ENCODE measurements around the gene MAP2K2. TPM values are rescaled to one million over a fixed set of nuclear protein-coding genes. Genes with fewer than 3 reads are reported as not detected.
"Not testable (repeated sequence)": the region's sequence is repeated elsewhere in the genome, so short reads cannot be mapped to it uniquely, and the experiment has no call there.

The MAP2K2 gene
- total RNA-seq, 2 donors from 2014 or later: 144 to 157 TPM

- DNase-seq (no peak), ATAC-seq (replicated peaks in 1 of 2) (no peak)
- Mint-ChIP-seq H3K4me3 (no peak overlapping the region), H3K9me3 (no peaks in the 10 kb centered on the region), H3K4me1 (ENCODE audit: low read depth) (peaks cover 13% of the 10 kb centered on the region), H3K36me3 (ENCODE audit: insufficient read depth in 2 of 2) (no peaks in the 10 kb centered on the region), H3K27me3 (ENCODE audit: low read depth) (peaks cover 8% of the 10 kb centered on the region), H3K27ac (no peak overlapping the region)
Measured at GRCh38 chr19:4144666-4145249, 20.8 kb upstream of the MAP2K2 start.

- H3K9me3 Mint-ChIP-seq; H3K27ac Mint-ChIP-seq; H3K27me3 Mint-ChIP-seq (ENCODE audit: low read depth); ATAC-seq (replicated peaks in 1 of 2); H3K4me3 Mint-ChIP-seq; H3K36me3 Mint-ChIP-seq (ENCODE audit: insufficient read depth in 2 of 2); DNase-seq: not testable (repeated sequence)
- H3K4me1 Mint-ChIP-seq (ENCODE audit: low read depth): peaks cover 20% of the 10 kb centered on the region
Measured at GRCh38 chr19:4142916-4143315, 19.0 kb upstream of the MAP2K2 start.

GRCh38 chr19:4140237-4140711 is 16.4 kb upstream of the MAP2K2 start:
- Mint-ChIP-seq H3K4me1 (ENCODE audit: low read depth) (peaks cover 14% of the 10 kb centered on the region), H3K27ac (no peak overlapping the region), H3K36me3 (ENCODE audit: insufficient read depth in 2 of 2) (no peaks in the 10 kb centered on the region), H3K27me3 (ENCODE audit: low read depth) (no peaks in the 10 kb centered on the region), H3K9me3 (no peaks in the 10 kb centered on the region), H3K4me3 (peak overlapping the region; percentile 21 to 38)
- DNase-seq: peak; percentile 25 to 29
- peak; percentile 79 to 80 for ATAC-seq (replicated peaks in 1 of 2)

- Mint-ChIP-seq H3K4me3 (peak overlapping the region; percentile 21 to 38), H3K4me1 (ENCODE audit: low read depth) (peaks cover 14% of the 10 kb centered on the region)
Measured at GRCh38 chr19:4139614-4140236, 15.8 kb upstream of the MAP2K2 start.

GRCh38 chr19:4138445-4138844 is 14.5 kb upstream of the MAP2K2 start:
- Mint-ChIP-seq H3K27ac (no peak overlapping the region), H3K4me1 (ENCODE audit: low read depth) (peaks cover 14% of the 10 kb centered on the region), H3K9me3 (no peaks in the 10 kb centered on the region), H3K4me3 (no peak overlapping the region), H3K27me3 (ENCODE audit: low read depth) (no peaks in the 10 kb centered on the region), H3K36me3 (ENCODE audit: insufficient read depth in 2 of 2) (no peaks in the 10 kb centered on the region)
- ATAC-seq (replicated peaks in 1 of 2) (no peak), DNase-seq (no peak)

More at GRCh38 chr19:4139614-4140236, 15.8 kb upstream of the MAP2K2 start:
- no peaks in the 10 kb centered on the region for H3K9me3 Mint-ChIP-seq
- H3K27ac Mint-ChIP-seq: no peak overlapping the region
- H3K36me3 Mint-ChIP-seq (ENCODE audit: insufficient read depth in 2 of 2): no peaks in the 10 kb centered on the region
- DNase-seq (peak; percentile 89 to 93), ATAC-seq (replicated peaks in 1 of 2) (peak; percentile 92 to 93)
- no peaks in the 10 kb centered on the region for H3K27me3 Mint-ChIP-seq (ENCODE audit: low read depth)

- Mint-ChIP-seq H3K27me3 (ENCODE audit: low read depth) (no peaks in the 10 kb centered on the region), H3K4me1 (ENCODE audit: low read depth) (peaks cover 14% of the 10 kb centered on the region), H3K9me3 (no peaks in the 10 kb centered on the region), H3K36me3 (ENCODE audit: insufficient read depth in 2 of 2) (no peaks in the 10 kb centered on the region), H3K27ac (no peak overlapping the region), H3K4me3 (no peak overlapping the region)
- no peak for ATAC-seq (replicated peaks in 1 of 2)
- DNase-seq: no peak
Measured at GRCh38 chr19:4136680-4137088, 12.8 kb upstream of the MAP2K2 start.

GRCh38 chr19:4135386-4135785 is 11.5 kb upstream of the MAP2K2 start:
- ATAC-seq (replicated peaks in 1 of 2); H3K4me3 Mint-ChIP-seq; DNase-seq; H3K27me3 Mint-ChIP-seq (ENCODE audit: low read depth); H3K36me3 Mint-ChIP-seq (ENCODE audit: insufficient read depth in 2 of 2); H3K9me3 Mint-ChIP-seq; H3K27ac Mint-ChIP-seq: not testable (repeated sequence)
- peaks cover 11% of the 10 kb centered on the region for H3K4me1 Mint-ChIP-seq (ENCODE audit: low read depth)

GRCh38 chr19:4134351-4134750 is 10.4 kb upstream of the MAP2K2 start:
- DNase-seq: no peak
- ATAC-seq (replicated peaks in 1 of 2): no peak
- no peaks in the 10 kb centered on the region for H3K36me3 Mint-ChIP-seq (ENCODE audit: insufficient read depth in 2 of 2)

GRCh38 chr19:4130744-4131438 is 7.0 kb upstream of the MAP2K2 start:
- no peak overlapping the region for H3K4me3 Mint-ChIP-seq
- H3K27ac Mint-ChIP-seq: no peak overlapping the region
- ATAC-seq (replicated peaks in 1 of 2): no peak
- peaks cover 5% of the 10 kb centered on the region for H3K27me3 Mint-ChIP-seq (ENCODE audit: low read depth)
- H3K36me3 Mint-ChIP-seq (ENCODE audit: insufficient read depth in 2 of 2): no peaks in the 10 kb centered on the region
- DNase-seq: no peak
- no peaks in the 10 kb centered on the region for H3K9me3 Mint-ChIP-seq
- no peaks in the 10 kb centered on the region for H3K4me1 Mint-ChIP-seq (ENCODE audit: low read depth)

More at GRCh38 chr19:4134351-4134750, 10.4 kb upstream of the MAP2K2 start:
- H3K4me1 Mint-ChIP-seq (ENCODE audit: low read depth): peaks cover 2% of the 10 kb centered on the region
- H3K9me3 Mint-ChIP-seq: no peaks in the 10 kb centered on the region
- peaks cover 5% of the 10 kb centered on the region for H3K27me3 Mint-ChIP-seq (ENCODE audit: low read depth)
- no peak overlapping the region for H3K27ac Mint-ChIP-seq
- H3K4me3 Mint-ChIP-seq: no peak overlapping the region

- H3K27me3 Mint-ChIP-seq (ENCODE audit: low read depth); H3K4me1 Mint-ChIP-seq (ENCODE audit: low read depth); H3K4me3 Mint-ChIP-seq; H3K36me3 Mint-ChIP-seq (ENCODE audit: insufficient read depth in 2 of 2); H3K27ac Mint-ChIP-seq; DNase-seq; ATAC-seq (replicated peaks in 1 of 2); H3K9me3 Mint-ChIP-seq: not testable (repeated sequence)
Measured at GRCh38 chr19:4129050-4129449, 5.1 kb upstream of the MAP2K2 start.

- not testable (repeated sequence) for H3K9me3 Mint-ChIP-seq; ATAC-seq (replicated peaks in 1 of 2); H3K4me3 Mint-ChIP-seq; H3K27ac Mint-ChIP-seq; H3K36me3 Mint-ChIP-seq (ENCODE audit: insufficient read depth in 2 of 2); H3K27me3 Mint-ChIP-seq (ENCODE audit: low read depth); DNase-seq
- H3K4me1 Mint-ChIP-seq (ENCODE audit: low read depth): peaks cover 15% of the 10 kb centered on the region
Measured at GRCh38 chr19:4127322-4127721, 3.4 kb upstream of the MAP2K2 start.

- DNase-seq (no peak), ATAC-seq (replicated peaks in 1 of 2) (no peak)
- peak overlapping the region; percentile 18 for H3K27ac Mint-ChIP-seq
- no peaks in the 10 kb centered on the region for H3K9me3 Mint-ChIP-seq
- no peaks in the 10 kb centered on the region for H3K27me3 Mint-ChIP-seq (ENCODE audit: low read depth)
- H3K4me1 Mint-ChIP-seq (ENCODE audit: low read depth): peaks cover 22% of the 10 kb centered on the region
- H3K4me3 Mint-ChIP-seq: peak overlapping the region; percentile 55 to 85
- H3K36me3 Mint-ChIP-seq (ENCODE audit: insufficient read depth in 2 of 2): peaks cover under 1 to 2% of the 10 kb centered on the region in 2 donors
Measured at GRCh38 chr19:4124638-4125037, 716 bp upstream of the MAP2K2 start.

- no peaks in the 10 kb centered on the region for H3K9me3 Mint-ChIP-seq
- H3K4me3 Mint-ChIP-seq: peak overlapping the region; percentile 92 to 99
- peaks cover 26% of the 10 kb centered on the region for H3K4me1 Mint-ChIP-seq (ENCODE audit: low read depth)
- peaks cover 3 to 4% of the 10 kb centered on the region in 2 donors for H3K36me3 Mint-ChIP-seq (ENCODE audit: insufficient read depth in 2 of 2)
- no peaks in the 10 kb centered on the region for H3K27me3 Mint-ChIP-seq (ENCODE audit: low read depth)
- ATAC-seq (replicated peaks in 1 of 2) (no peak), DNase-seq (no peak)
- peak overlapping the region; percentile 94 for H3K27ac Mint-ChIP-seq
Measured at GRCh38 chr19:4122480-4122879, 1.4 kb downstream of the MAP2K2 start.
